Uterus (tissue), 4 donors: ENCODE results near the gene CATSPERD. TPM values are rescaled to one million over a fixed set of nuclear protein-coding genes. Genes with fewer than 3 reads are reported as not detected.

Experiments used
- DNase-seq, 2 donors: peaks; one replicate each; pipeline ENCODE4 v3.0.0-alpha.2; 2019 to 2020
- H3K27ac ChIP-seq, 2 donors: fragments of 200-600 bp; sonication (generic); 1 replicate in 1 of 2; 2 replicates in 1 of 2; pipeline ENCODE4 v1.5.1; 2016 to 2018
- H3K27me3 ChIP-seq, 2 donors: fragments of 200-600 bp; sonication (generic); one replicate each; pipeline ENCODE4 v1.5.1; 2018 to 2019; ENCODE audit warnings: control low read depth in 1 of 2
- H3K36me3 ChIP-seq, 2 donors: fragments of 200-600 bp; sonication (generic); one replicate each; pipeline ENCODE4 v1.5.1; 2019; ENCODE audit warnings: control low read depth in 1 of 2
- H3K4me1 ChIP-seq, 2 donors: fragments of 200-600 bp; sonication (generic); one replicate each; pipeline ENCODE4 v1.5.1; 2018 to 2019; ENCODE audit warnings: control low read depth in 1 of 2
- H3K4me3 ChIP-seq, 2 donors: fragments of 200-600 bp; sonication (generic); 1 replicate in 1 of 2; 2 replicates in 1 of 2; pipeline ENCODE4 v1.5.1; 2018 to 2019; ENCODE audit warnings: mild to moderate bottlenecking in 1 of 2
- H3K9me3 ChIP-seq, 2 donors: fragments of 200-600 bp; sonication (generic); one replicate each; pipeline ENCODE4 v1.5.1; 2019; ENCODE audit warnings: control low read depth in 1 of 2
- POLR2A ChIP-seq, 2 donors: fragments of 450-650 bp; IDR thresholded peaks; one replicate each; pipeline ENCODE4 v1.6.1; 2016; ENCODE audit warnings: antibody characterized with exemption in 2 of 2, mild to moderate bottlenecking in 1 of 2, moderate library complexity in 1 of 2
- intact Hi-C: fragments of 100-400 bp; cut with DNase I; formaldehyde crosslinking; loops from one replicate; pipeline ENCODE4 v1.15.1; 2023; ENCODE audit warnings: low total_unique reads
- total RNA-seq, 4 donors: library from RNA; depleted of rRNA in 3 of 4; stranded (reverse); fragments of >200 nt in 3 of 4; gene quantifications; one replicate each; pipeline versions ENCODE4 v1.1.0 to v1.2.4, GENCODE V29; 2014 to 2023
- TF ChIP-seq, protein P1 (sequence below), 4 experiments: fragments of 200-600 bp in 2 of 4; fragments of 450-650 bp in 2 of 4; sonication (generic) in 2 of 4; IDR thresholded peaks; one replicate each; pipeline ENCODE4 v1.5.1; 2016 to 2019; ENCODE audit warnings: antibody characterized with exemption in 4 of 4, mild to moderate bottlenecking in 2 of 4, moderate library complexity in 1 of 4
- donor health status: DM: yes; HTN: yes; CAD: no.

The CATSPERD gene
- total RNA-seq, 4 donors from 2014 or later, result not detected

DNA sequence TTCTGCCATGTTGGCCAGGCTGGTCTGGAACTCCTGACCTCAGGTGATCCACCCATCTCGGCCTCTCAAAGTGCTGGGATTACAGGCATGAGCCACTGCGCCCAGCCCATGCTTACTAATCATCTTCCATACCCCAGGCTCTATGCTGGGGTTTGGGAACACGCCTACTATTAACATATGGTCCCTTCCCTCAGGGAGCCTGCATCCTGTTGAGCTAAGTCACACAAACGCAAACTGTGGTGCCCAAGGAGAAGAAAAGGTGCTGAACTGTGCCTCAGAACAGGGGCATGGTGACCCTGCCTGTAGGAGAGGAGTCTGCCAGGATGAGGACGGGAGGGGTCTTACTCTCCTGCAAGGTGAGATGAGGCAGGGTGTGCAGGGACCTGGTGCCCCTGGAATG, 45.7 kb upstream of the CATSPERD start:
- Histone ChIP-seq H3K9me3 (no peaks in the 10 kb centered on the region), H3K27ac (no peak overlapping the region), H3K27me3 (no peaks in the 10 kb centered on the region), H3K36me3 (no peaks in the 10 kb centered on the region), H3K4me1 (peaks cover 0 to 3% of the 10 kb centered on the region in 2 donors), H3K4me3 (no peak overlapping the region)
- DNase-seq, result no peak
- TF ChIP-seq POLR2A (IDR thresholded peaks at IDR 0.05), result no peak
- TF ChIP-seq, protein P1, sequence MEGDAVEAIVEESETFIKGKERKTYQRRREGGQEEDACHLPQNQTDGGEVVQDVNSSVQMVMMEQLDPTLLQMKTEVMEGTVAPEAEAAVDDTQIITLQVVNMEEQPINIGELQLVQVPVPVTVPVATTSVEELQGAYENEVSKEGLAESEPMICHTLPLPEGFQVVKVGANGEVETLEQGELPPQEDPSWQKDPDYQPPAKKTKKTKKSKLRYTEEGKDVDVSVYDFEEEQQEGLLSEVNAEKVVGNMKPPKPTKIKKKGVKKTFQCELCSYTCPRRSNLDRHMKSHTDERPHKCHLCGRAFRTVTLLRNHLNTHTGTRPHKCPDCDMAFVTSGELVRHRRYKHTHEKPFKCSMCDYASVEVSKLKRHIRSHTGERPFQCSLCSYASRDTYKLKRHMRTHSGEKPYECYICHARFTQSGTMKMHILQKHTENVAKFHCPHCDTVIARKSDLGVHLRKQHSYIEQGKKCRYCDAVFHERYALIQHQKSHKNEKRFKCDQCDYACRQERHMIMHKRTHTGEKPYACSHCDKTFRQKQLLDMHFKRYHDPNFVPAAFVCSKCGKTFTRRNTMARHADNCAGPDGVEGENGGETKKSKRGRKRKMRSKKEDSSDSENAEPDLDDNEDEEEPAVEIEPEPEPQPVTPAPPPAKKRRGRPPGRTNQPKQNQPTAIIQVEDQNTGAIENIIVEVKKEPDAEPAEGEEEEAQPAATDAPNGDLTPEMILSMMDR (IDR thresholded peaks at IDR 0.05), result no peak
- intact Hi-C loops, result loop anchor here (10.0 kb wide), 1 partner anchor 50 kb away; the partner anchor contains the start of genes SAFB and SAFB2

DNA sequence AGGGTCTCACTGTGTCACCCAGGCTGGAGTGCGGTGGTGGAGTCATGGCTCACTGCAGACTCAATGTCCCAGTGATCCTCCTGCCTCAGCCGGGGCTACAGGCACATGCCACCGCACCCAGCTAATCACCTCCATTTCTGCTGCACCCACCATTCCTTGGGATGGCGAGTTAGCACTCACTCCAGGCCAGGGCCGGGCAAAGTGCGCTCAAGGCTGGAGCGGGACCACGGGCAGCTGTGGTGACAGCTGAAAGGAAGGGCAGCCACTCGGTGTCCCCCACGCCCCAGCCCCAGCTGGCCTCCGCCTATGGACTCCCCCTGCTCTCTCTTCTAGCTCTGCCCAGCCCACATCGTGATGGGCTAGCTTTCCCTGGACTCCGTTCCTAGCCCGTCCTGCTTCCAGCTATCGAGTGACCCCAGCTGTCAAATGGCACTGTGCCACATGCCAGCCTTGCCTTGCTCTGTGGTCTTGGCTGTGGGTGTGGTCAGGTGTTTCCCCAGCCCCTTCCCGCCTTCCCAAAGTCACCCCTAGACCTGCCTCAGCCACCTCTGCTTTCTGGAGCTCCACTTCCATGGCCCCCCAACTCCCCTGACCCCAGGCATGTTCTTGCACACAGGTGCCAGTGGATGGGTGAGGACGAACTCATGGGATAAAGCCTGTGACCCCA, 44.2 kb upstream of the CATSPERD start:
- intact Hi-C loops, result loop anchor here (10.0 kb wide), 1 partner anchor 51 kb away; the partner anchor contains the start of genes SAFB and SAFB2

DNA sequence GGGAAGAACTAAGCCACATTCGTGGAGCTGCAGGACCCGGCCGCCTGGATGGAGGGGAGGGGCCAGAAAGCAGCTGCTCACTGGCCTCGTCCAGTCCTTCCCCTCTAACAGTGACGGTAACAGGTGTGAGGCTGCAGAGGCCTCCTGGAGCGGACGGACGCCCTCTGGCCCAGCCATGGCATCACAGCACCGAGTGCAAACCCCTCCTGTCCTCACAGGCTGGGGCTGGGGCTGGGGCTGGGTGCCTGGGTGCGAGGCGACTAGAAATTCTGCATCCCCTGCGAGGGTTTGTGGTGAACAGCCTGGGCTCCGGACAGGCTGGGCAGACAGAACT, 43.7 kb upstream of the CATSPERD start:
- H3K9me3 ChIP-seq, result no peaks in the 10 kb centered on the region
- DNase-seq, result no peak
- TF ChIP-seq, protein P1 (IDR thresholded peaks at IDR 0.05), result no peak
- no peak for TF ChIP-seq POLR2A (IDR thresholded peaks at IDR 0.05)
- H3K36me3 ChIP-seq, result no peaks in the 10 kb centered on the region
- intact Hi-C loops, result loop anchor here (10.0 kb wide), 1 partner anchor 52 kb away; the partner anchor contains the start of genes SAFB and SAFB2
- no peak overlapping the region for H3K4me3 ChIP-seq
- H3K4me1 ChIP-seq, result peaks cover 0 to 3% of the 10 kb centered on the region in 2 donors
- no peaks in the 10 kb centered on the region for H3K27me3 ChIP-seq
- H3K27ac ChIP-seq, result no peak overlapping the region

More for the DNA sequence above, 44.2 kb upstream of the CATSPERD start:
- no peak overlapping the region for H3K4me3 ChIP-seq
- no peak for TF ChIP-seq POLR2A (IDR thresholded peaks at IDR 0.05)
- TF ChIP-seq, protein P1 (IDR thresholded peaks at IDR 0.05), result no peak
- H3K27me3 ChIP-seq, result no peaks in the 10 kb centered on the region
- DNase-seq, result no peak
- peaks cover 0 to 3% of the 10 kb centered on the region in 2 donors for H3K4me1 ChIP-seq
- no peak overlapping the region for H3K27ac ChIP-seq
- no peaks in the 10 kb centered on the region for H3K36me3 ChIP-seq
- H3K9me3 ChIP-seq, result no peaks in the 10 kb centered on the region

DNA sequence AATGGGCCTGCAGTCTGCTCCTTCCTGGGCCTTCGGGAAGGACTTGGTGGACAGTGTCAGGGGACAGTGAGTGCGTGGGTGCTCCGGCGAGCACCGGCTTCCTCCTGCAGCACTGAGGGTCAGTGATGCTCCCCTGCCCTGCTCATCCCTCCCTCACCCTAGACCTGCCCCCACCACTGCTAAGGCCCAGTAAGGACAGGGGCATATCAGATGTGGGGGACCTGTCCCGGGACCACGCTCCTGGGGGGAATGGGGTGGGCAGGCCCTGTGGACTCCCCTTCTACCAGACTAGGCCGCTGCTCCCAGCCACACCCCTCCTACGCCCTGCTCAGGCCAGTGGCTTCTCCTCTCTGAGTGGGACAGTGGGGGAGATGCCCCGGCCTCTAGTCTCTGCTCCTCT, 43.3 kb upstream of the CATSPERD start:
- Histone ChIP-seq H3K27me3 (no peaks in the 10 kb centered on the region), H3K4me1 (peaks cover 0 to 3% of the 10 kb centered on the region in 2 donors), H3K27ac (no peak overlapping the region), H3K4me3 (no peak overlapping the region), H3K9me3 (no peaks in the 10 kb centered on the region), H3K36me3 (no peaks in the 10 kb centered on the region)
- TF ChIP-seq POLR2A (IDR thresholded peaks at IDR 0.05), result no peak
- TF ChIP-seq, protein P1 (IDR thresholded peaks at IDR 0.05), result no peak
- intact Hi-C loops, result loop anchor here (10.0 kb wide), 1 partner anchor 52 kb away; the partner anchor contains the start of genes SAFB and SAFB2
- no peak for DNase-seq

DNA sequence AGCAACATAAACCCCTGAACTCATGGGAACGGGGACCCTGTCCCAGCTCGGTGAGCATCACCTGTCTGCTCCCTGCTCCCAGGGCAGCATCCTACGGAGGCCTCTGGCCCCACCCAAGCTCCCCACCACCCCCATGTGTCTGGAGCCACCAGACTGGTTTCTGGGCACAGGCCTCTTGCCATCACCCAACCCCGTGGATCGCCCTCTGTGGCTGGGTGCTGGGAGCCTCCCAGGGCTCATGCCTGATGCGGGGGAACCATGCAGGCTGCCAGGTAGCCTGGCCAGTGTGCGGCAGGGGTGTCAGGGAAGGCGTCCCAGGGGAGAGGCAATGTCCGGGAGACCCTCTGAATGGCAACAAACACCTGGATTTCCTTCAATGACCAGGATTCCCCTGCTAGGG, 42.9 kb upstream of the CATSPERD start:
- TF ChIP-seq POLR2A (IDR thresholded peaks at IDR 0.05), result no peak
- TF ChIP-seq, protein P1 (IDR thresholded peaks at IDR 0.05), result no peak
- no peak overlapping the region for H3K27ac ChIP-seq
- intact Hi-C loops, result loop anchor here (10.0 kb wide), 1 partner anchor 53 kb away; the partner anchor contains the start of genes SAFB and SAFB2

More for the DNA sequence above, 42.9 kb upstream of the CATSPERD start:
- no peaks in the 10 kb centered on the region for H3K36me3 ChIP-seq
- no peaks in the 10 kb centered on the region for H3K9me3 ChIP-seq
- no peak overlapping the region for H3K4me3 ChIP-seq
- no peak for DNase-seq
- peaks cover 0 to 3% of the 10 kb centered on the region in 2 donors for H3K4me1 ChIP-seq
- no peaks in the 10 kb centered on the region for H3K27me3 ChIP-seq
